GM04503 (cell line): ENCODE data around the gene LMLN.
"Not testable (repeated sequence)": the region's sequence is repeated elsewhere in the genome, so short reads cannot be mapped to it uniquely, and the experiment has no call there.

Source experiments
- DNase-seq: peaks from one replicate; pipeline ENCODE4 v3.0.0-alpha.2; 2012; ENCODE audit warnings: low read depth

Gene LMLN

GRCh38 chr3:198027045-198027798 lies 67.2 kb downstream of the LMLN start:
- DNase-seq: no peak

- DNase-seq: no peak
These were observed 67.9 kb downstream of the LMLN start for GRCh38 chr3:198027799-198028390.

GRCh38 chr3:198028718-198029117 lies 68.7 kb downstream of the LMLN start:
- DNase-seq: peak; percentile 6

GRCh38 chr3:198030125-198030524 lies 70.1 kb downstream of the LMLN start:
- DNase-seq: no peak

- no peak for DNase-seq
These were observed 70.7 kb downstream of the LMLN start for GRCh38 chr3:198030726-198031125.

- DNase-seq: no peak
These were observed 72.3 kb downstream of the LMLN start for GRCh38 chr3:198032039-198032936.

- no peak for DNase-seq
These were observed 83.1 kb downstream of the LMLN start for GRCh38 chr3:198043119-198043518.

GRCh38 chr3:198046120-198046857 lies 86.3 kb downstream of the LMLN start:
- DNase-seq: no peak

GRCh38 chr3:198048445-198048844 lies 88.4 kb downstream of the LMLN start:
- DNase-seq: no peak

GRCh38 chr3:198051836-198052235 lies 91.8 kb downstream of the LMLN start:
- DNase-seq: no peak

- not testable (repeated sequence) for DNase-seq
These were observed 93.4 kb downstream of the LMLN start for GRCh38 chr3:198053462-198053861.

GRCh38 chr3:198061119-198062067 lies 101.4 kb downstream of the LMLN start:
- no peak for DNase-seq

- DNase-seq: no peak
These were observed 102.0 kb downstream of the LMLN start for GRCh38 chr3:198062068-198062465.

GRCh38 chr3:198064420-198064819 lies 104.4 kb downstream of the LMLN start:
- no peak for DNase-seq

GRCh38 chr3:198065897-198066296 lies 105.9 kb downstream of the LMLN start:
- no peak for DNase-seq

- DNase-seq: no peak
These were observed 107.4 kb downstream of the LMLN start for GRCh38 chr3:198067416-198067815.

- no peak for DNase-seq
These were observed 110.9 kb downstream of the LMLN start for GRCh38 chr3:198070871-198071270.

- DNase-seq: peak; percentile 55
These were observed 111.7 kb downstream of the LMLN start for GRCh38 chr3:198071602-198072287.

- DNase-seq: no peak
These were observed 116.8 kb downstream of the LMLN start for GRCh38 chr3:198076722-198077308.
